ENCODE results near the gene CAMKK1.
"Not testable (repeated sequence)": the region's sequence is repeated elsewhere in the genome, so short reads cannot be mapped to it uniquely, and the experiment has no call there.

CAMKK1 gene

GRCh38 chr17:3879186-3879585 lies 13.7 kb downstream of the CAMKK1 start:
- no peak for DNase-seq (ENCODE audit: low spot score)

GRCh38 chr17:3877220-3877619 lies 15.6 kb downstream of the CAMKK1 start:
- no peak for DNase-seq (ENCODE audit: low spot score)

GRCh38 chr17:3875317-3875716 lies 17.5 kb downstream of the CAMKK1 start:
- no peak for DNase-seq (ENCODE audit: low spot score)

GRCh38 chr17:3873862-3874261 lies 19.0 kb downstream of the CAMKK1 start:
- DNase-seq (ENCODE audit: low spot score), result no peak

- DNase-seq (ENCODE audit: low spot score), result no peak
Observed at GRCh38 chr17:3870871-3871306, 22.0 kb downstream of the CAMKK1 start.

GRCh38 chr17:3867606-3868005 lies 25.2 kb downstream of the CAMKK1 start:
- DNase-seq (ENCODE audit: low spot score), result no peak

GRCh38 chr17:3867106-3867505 lies 25.7 kb downstream of the CAMKK1 start:
- no peak for DNase-seq (ENCODE audit: low spot score)

- DNase-seq (ENCODE audit: low spot score), result no peak
Observed at GRCh38 chr17:3866276-3866675, 26.6 kb downstream of the CAMKK1 start.

GRCh38 chr17:3865176-3865575 lies 27.7 kb downstream of the CAMKK1 start:
- no peak for DNase-seq (ENCODE audit: low spot score)

GRCh38 chr17:3864534-3864933 lies 28.3 kb downstream of the CAMKK1 start:
- no peak for DNase-seq (ENCODE audit: low spot score)

GRCh38 chr17:3861761-3862681 lies 30.8 kb downstream of the CAMKK1 start:
- DNase-seq (ENCODE audit: low spot score), result no peak

GRCh38 chr17:3860939-3861700 lies 31.7 kb downstream of the CAMKK1 start:
- no peak for DNase-seq (ENCODE audit: low spot score)

- no peak for DNase-seq (ENCODE audit: low spot score)
Observed at GRCh38 chr17:3859940-3860339, 32.9 kb downstream of the CAMKK1 start.

GRCh38 chr17:3857261-3858105 lies 35.4 kb downstream of the CAMKK1 start:
- no peak for DNase-seq (ENCODE audit: low spot score)

- not testable (repeated sequence) for DNase-seq (ENCODE audit: low spot score)
Observed at GRCh38 chr17:3854204-3854603, 38.6 kb downstream of the CAMKK1 start.

GRCh38 chr17:3852561-3852960 lies 40.3 kb downstream of the CAMKK1 start:
- DNase-seq (ENCODE audit: low spot score), result no peak

GRCh38 chr17:3851461-3852100 lies 41.3 kb downstream of the CAMKK1 start:
- DNase-seq (ENCODE audit: low spot score), result no peak

- DNase-seq (ENCODE audit: low spot score), result no peak
Observed at GRCh38 chr17:3848229-3848835, 44.5 kb downstream of the CAMKK1 start.

- no peak for DNase-seq (ENCODE audit: low spot score)
Observed at GRCh38 chr17:3847165-3847670, 45.6 kb downstream of the CAMKK1 start.

- DNase-seq (ENCODE audit: low spot score), result no peak
Observed at GRCh38 chr17:3846437-3847164, 46.3 kb downstream of the CAMKK1 start.
